ENCODE results near the gene PLXNB3.
"Not testable (repeated sequence)": the region's sequence is repeated elsewhere in the genome, so short reads cannot be mapped to it uniquely, and the experiment has no call there.

The PLXNB3 gene

GRCh38 chrX:153763989-153764755 lies at the start of gene PLXNB3:
Gene PLXNB3 (plus strand): TSS chrX:153764249. CDS start chrX:153765536, 1,287 bp downstream.
- DNase-seq: peak; percentile 81

DNA sequence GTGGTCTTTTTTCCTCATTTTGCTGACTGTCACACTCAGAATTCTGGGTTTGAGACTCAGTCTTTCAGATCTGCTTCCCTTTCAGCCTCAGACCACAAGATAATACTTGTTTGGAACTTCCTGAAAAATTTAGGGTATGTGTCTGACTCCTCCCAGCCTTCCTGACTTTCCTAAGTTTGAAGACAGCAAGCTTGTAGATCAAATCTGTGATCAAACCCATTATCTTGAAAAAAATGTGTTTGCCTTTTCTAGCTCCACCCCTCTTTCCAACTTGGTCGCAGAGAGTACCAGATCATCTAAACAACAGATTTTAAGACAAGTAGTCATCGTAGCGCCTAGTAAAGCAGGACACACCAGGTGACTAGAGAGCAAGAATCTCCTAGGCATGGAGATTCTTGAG lies 49.8 kb upstream of the PLXNB3 start:
- no peak for DNase-seq

GRCh38 chrX:153717445-153717844 lies 46.6 kb upstream of the PLXNB3 start:
- DNase-seq: no peak

- no peak for DNase-seq
Observed at GRCh38 chrX:153719238-153719637, 44.8 kb upstream of the PLXNB3 start.

DNA sequence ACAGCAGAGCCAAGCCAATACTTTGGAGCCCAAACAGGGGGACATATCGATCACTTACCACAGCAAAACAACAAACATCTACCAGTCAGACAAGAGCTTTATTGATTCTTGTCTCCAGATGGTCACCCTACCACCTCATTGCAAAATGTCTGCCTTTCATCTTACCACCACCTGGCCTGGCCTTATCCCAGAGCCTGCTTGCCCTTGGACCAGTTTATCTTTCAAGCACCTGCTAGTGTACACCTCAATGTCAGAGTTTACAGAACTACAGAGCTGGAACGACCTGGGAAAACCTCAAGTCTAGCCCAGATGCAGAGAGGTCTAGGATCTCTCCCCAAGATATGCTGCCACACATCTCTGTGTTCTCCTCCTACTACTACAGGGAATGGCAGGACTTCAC lies 44.3 kb upstream of the PLXNB3 start:
- DNase-seq: no peak

DNA sequence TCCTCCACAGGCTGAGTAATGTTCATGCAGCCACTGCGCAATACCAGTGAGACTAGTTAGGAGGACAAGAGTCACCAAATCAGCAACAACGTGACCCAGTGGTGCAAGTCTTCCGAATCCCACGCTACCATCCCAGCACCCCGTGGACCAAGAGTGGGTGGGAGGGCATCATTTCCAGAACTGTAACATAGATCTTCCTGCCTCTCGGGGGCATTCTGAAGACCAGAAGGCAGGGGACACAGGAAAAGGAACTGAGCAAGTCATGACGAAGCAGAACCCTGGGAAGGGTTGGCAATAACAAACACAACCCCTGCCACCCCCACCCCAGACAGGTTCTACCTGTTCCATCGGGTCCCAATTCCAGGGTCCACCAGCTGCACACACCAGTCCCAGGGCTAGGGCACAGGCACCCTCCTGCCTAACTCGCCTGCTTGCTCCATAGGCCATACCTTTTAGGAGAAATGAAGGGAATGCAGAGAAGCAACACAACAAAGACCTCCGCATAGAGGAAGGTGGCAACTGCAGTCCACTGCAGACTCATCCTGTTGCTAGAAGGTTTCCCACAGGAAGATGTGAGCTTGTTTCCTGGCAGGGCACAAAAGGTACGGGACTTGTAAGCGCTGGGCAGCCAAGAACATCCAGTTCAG lies 41.2 kb upstream of the PLXNB3 start:
- DNase-seq: peak; percentile 7

DNA sequence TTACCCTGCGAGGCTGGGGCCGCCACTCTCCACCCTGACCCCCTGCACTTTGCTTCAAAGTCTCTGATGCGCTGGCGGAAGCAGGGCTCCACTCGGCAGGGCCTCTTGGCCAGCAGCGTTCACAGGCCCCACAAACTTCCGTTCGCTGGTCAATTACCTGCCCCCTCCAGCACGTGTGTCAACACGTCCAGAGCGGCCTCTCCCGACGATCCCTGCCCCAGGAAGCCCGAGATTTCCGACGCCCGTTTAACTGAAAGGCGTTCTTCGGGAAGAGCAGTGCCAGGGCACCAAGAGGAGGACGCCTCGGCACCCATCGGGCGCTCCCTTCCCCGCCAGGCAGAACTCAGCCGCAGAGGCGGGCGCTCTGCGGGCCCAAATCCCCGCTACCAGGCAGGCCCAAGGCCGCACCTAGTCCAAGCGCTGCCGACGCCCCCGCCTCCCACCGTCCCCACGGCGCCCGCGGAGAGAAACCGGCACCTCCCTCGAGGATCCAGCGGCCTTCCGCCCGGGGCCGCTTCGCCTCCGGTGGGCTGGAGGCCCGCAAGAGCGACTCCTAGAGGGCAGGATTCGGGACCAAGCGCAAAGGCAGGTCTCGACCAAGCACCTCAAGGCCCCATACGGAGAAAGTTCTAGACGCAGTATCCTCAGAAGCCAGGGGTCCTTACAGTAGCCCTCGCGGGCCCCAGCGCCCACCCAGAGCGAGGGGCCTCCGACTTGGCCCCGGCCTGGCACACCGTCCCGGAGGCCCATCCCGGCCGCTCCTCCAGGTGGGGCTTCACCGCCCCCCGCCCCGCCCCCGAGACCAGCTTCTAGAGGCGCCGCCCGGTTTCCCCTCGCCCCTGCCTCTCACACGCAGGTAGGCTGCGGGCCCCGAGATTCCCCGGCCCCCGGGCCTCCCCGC lies 40.4 kb upstream of the PLXNB3 start:
- peak; percentile 78 for DNase-seq

DNA sequence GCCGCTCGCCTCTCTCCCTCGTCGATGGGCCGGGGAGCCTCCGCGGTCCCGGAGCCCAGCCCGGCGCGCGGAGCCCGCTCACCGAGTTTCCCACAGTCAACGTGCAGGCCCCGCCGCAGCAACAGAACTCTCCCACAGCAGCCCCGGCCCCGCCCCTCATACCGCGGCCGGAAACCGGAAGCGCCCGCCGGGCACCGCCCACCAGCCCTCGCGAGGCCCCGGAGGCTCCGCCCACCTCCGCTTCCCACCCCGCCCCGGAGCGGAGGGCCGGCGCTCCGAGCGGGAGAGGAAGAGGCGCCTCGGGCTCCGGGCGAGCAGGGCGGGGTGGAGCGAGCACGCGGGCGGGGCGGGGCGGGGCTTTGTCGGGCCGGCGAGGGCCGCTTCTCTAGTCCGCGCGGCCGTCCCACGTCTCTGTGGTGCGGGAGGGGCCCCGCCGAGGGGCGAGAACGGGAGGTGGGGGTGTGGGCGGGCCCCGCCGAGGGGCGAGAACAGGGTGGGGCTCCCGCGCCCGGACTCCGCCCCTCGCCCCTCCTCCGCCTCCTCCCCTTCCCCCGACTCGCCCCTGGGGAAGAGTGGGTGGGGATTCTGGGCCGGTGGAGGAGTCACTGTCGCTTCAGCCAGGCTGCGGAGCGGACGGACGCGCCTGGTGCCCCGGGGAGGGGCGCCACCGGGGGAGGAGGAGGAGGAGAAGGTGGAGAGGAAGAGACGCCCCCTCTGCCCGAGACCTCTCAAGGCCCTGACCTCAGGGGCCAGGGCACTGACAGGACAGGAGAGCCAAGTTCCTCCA lies 39.6 kb upstream of the PLXNB3 start, which contains the start of the genes ABCD1 and BCAP31:
TSS of gene ABCD1 (plus strand) at position 605 of the 787 bp plus-strand sequence. CDS start 411 bp downstream, outside the sequence.
TSS of gene BCAP31 (minus strand) at position 136 of the 787 bp plus-strand sequence. CDS start 1,143 bp downstream, outside the sequence.
- peak; percentile 89 for DNase-seq

DNA sequence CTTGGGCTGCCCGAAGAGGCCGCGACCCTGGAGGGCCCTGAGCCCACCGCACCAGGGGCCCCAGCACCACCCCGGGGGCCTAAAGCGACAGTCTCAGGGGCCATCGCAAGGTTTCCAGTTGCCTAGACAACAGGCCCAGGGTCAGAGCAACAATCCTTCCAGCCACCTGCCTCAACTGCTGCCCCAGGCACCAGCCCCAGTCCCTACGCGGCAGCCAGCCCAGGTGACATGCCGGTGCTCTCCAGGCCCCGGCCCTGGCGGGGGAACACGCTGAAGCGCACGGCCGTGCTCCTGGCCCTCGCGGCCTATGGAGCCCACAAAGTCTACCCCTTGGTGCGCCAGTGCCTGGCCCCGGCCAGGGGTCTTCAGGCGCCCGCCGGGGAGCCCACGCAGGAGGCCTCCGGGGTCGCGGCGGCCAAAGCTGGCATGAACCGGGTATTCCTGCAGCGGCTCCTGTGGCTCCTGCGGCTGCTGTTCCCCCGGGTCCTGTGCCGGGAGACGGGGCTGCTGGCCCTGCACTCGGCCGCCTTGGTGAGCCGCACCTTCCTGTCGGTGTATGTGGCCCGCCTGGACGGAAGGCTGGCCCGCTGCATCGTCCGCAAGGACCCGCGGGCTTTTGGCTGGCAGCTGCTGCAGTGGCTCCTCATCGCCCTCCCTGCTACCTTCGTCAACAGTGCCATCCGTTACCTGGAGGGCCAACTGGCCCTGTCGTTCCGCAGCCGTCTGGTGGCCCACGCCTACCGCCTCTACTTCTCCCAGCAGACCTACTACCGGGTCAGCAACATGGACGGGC lies 38.8 kb upstream of the PLXNB3 start:
- DNase-seq: peak; percentile 35

GRCh38 chrX:153725832-153726285 lies 38.2 kb upstream of the PLXNB3 start:
- no peak for DNase-seq

DNA sequence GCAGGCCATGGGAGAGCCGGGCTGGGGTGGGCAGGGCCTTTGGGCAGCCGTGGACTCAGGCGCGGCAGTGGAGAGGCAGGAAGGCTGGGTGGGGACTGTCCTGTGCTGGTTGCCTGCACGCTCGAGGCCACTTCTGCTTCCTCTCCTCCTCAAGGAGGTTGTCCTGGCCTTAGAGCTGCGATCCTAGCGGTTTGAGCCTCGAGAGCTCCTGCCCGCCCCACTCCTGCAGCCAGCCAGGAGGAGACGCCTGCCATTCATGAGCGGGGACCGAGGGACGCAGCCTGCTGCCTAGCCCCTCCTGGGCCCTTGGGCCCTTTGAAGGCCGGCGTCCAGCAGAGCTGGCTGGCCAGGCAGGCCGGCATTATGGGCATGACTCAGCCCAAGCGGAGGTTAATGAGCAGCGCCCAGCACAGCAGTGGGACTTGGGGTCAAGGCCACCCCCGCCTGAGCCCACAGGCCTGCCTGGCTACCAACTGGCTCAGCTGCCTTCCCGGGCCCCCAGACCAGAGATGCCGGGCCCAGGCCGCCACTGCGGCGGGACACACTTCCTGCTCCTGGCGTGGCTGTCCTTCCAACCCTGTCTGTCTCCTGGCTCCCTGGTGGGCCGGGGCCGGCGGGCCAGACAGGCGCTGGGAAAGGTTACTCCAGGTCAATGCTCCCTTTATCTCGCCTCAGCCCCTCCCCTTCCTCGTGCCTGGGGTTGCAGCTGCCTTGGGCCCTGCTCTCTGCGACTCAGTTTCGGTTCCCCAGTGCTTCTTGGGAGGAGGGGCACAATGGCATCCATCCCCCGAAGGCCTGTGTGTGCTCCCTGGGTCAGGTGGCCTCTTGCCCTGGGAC lies 37.5 kb upstream of the PLXNB3 start:
- DNase-seq: peak; percentile 55

DNA sequence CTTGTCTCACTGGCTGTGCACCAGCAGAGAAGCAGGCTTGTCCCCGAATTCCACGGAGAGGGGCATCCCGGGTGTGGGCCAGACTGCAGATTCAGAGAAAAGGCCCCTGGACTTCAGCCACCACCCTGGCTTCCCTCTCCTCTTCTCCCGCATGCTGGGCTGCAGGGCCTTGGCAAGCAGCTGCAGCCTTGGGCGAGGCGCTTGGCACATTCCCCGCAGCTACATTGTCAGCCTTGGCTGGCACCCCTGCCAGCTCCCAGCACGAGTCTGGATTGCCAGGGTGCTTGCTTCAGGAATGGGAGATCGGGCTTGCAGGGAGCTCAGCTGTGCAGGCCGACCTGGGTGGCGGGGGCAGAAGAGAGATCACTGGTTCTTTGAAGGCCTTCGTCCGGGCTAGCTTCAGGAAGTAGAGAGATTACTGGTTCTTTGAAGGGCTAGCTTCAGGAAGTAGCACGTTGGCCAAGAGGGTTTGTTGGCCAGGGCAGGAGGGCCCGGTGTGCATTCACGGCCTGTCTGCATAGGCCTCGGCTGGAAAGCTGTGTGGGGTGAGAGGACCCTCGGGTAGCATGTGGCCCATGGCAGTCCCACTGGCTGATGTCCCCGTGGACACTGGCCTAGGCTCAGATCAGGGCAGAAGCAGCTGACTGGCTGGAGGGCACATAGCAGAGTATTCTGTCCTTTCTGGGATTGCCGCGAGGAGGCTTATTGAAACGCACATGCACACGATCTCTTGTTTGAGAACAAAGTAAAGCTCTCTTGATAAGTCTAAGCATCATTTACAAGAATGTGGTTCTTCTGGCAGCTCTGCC lies 36.7 kb upstream of the PLXNB3 start:
- no peak for DNase-seq

DNA sequence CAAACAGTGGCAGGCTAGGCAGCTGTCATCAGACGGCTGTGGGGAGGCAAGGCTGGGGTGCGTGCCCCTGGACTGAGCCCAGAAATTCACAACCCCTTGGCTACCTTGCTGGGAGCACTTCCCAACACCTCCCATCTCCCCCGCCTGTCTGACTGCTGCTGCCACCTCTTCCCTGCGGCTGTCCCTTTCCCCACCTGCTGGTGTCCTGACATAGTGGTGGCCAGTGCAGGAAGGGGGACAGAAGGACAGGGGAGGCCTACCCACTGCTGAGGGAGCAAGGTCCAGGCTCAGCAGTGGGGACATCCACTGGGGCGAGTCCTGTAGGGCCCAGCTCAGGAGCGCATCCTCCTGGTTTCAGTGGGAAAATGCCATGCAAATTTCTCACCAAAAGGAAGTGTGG lies 36.0 kb upstream of the PLXNB3 start:
- DNase-seq: no peak

DNA sequence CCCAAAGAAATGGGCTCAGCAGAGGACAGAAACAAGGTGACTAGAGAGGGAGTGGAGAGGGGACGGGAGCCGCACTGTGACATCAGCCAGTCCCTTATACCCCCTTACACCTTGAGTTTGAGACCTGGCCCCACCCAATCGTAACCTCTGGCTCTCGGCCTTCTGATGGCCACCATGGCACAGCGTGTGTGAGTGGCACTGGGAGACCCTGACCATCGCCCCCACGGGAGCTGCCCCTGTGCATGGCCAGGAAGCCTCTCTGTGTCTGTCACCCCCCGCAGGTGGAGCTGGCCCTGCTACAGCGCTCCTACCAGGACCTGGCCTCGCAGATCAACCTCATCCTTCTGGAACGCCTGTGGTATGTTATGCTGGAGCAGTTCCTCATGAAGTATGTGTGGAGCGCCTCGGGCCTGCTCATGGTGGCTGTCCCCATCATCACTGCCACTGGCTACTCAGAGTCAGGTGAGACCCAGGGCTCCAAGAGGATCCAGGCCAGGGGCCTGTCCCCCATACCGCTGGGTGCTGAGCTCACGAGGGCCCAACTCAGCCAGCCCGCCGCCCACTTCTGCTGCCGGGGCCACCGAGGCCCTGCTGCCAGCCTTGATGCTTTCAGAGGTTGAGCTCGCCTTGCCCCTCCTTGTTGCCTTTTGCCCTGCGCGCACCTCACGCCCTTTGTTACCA lies 35.0 kb upstream of the PLXNB3 start:
- no peak for DNase-seq

GRCh38 chrX:153730115-153730514 lies 33.9 kb upstream of the PLXNB3 start:
- not testable (repeated sequence) for DNase-seq

DNA sequence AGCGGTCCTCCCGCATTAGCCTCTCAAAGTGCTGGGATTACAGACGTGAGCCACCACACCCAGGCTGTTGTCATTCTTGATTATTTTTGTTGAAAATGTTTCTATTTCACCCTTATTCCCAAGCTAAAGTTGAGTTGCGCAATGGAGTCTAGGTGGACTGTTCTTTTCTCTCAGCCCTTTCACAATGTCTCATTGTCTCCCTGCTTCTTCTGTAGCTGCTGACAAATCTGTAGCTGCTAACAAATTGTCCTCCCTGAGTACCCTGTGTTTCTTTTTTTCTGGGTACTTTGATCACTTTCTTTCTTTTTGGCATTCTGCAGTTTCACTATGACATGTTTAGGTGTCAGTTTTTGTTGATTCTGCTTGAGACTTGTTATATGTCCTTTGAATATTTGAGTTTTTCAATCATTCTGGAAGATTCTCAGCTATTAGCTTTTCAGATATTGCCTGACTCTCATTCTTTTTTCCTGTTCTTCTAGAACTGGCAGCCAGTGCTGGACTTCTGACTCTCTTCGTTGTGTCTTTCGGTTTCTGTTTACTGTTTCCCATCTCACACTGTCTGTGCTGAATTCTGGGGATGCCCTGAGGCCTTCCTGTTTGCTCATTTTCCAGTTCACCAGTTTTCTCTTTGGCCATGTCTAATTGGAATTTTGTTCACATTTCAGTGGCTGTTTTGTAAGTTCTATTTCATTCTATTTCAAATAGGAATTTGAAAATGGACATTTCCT lies 32.8 kb upstream of the PLXNB3 start:
- no peak for DNase-seq

- DNase-seq: no peak
Observed at GRCh38 chrX:153731845-153732215, 32.2 kb upstream of the PLXNB3 start.

- DNase-seq: no peak
Observed at GRCh38 chrX:153732401-153732800, 31.6 kb upstream of the PLXNB3 start.

All from stimulated activated CD4-positive, alpha-beta T cell treated with anti-CD3 and anti-CD28 coated beads, Interleukin-15, amount 100 ng/mL, for 24 hours (primary cell).